ENCODE results near the gene AK5.

AK5 gene

GRCh38 chr1:77354536-77354935 lies 72.7 kb downstream of the AK5 start:
- DNase-seq: no peak

GRCh38 chr1:77355010-77355409 lies 73.2 kb downstream of the AK5 start:
- DNase-seq: no peak

- DNase-seq: no peak
These were observed 74.3 kb downstream of the AK5 start for GRCh38 chr1:77356136-77356535.

- DNase-seq: no peak
These were observed 78.4 kb downstream of the AK5 start for GRCh38 chr1:77360256-77360655.

GRCh38 chr1:77361621-77362020 lies 79.8 kb downstream of the AK5 start:
- DNase-seq: no peak

GRCh38 chr1:77370161-77370560 lies 88.3 kb downstream of the AK5 start:
- DNase-seq: no peak

- no peak for DNase-seq
These were observed 88.9 kb downstream of the AK5 start for GRCh38 chr1:77370583-77371306.

GRCh38 chr1:77371396-77371795 lies 89.6 kb downstream of the AK5 start:
- no peak for DNase-seq

- DNase-seq: no peak
These were observed 91.9 kb downstream of the AK5 start for GRCh38 chr1:77373702-77374101.

- no peak for DNase-seq
These were observed 93.7 kb downstream of the AK5 start for GRCh38 chr1:77375541-77375940.

GRCh38 chr1:77375990-77376389 lies 94.2 kb downstream of the AK5 start:
- no peak for DNase-seq

GRCh38 chr1:77378723-77379535 lies 97.1 kb downstream of the AK5 start:
- DNase-seq: no peak

GRCh38 chr1:77382366-77382765 lies 100.5 kb downstream of the AK5 start:
- DNase-seq: no peak

GRCh38 chr1:77383236-77383635 lies 101.4 kb downstream of the AK5 start:
- DNase-seq: no peak

- no peak for DNase-seq
These were observed 103.7 kb downstream of the AK5 start for GRCh38 chr1:77385551-77385950.

- no peak for DNase-seq
These were observed 104.5 kb downstream of the AK5 start for GRCh38 chr1:77386276-77386675.

- DNase-seq: no peak
These were observed 105.7 kb downstream of the AK5 start for GRCh38 chr1:77387553-77387952.

GRCh38 chr1:77388661-77389060 lies 106.8 kb downstream of the AK5 start:
- DNase-seq: peak; percentile 40 to 78

- DNase-seq: no peak
These were observed 110.7 kb downstream of the AK5 start for GRCh38 chr1:77392486-77392885.

GRCh38 chr1:77394166-77394565 lies 112.3 kb downstream of the AK5 start:
- DNase-seq: no peak

- DNase-seq: no peak
These were observed 113.2 kb downstream of the AK5 start for GRCh38 chr1:77395051-77395450.

GRCh38 chr1:77398152-77398551 lies 116.3 kb downstream of the AK5 start:
- no peak for DNase-seq

GRCh38 chr1:77399250-77400086 lies 117.6 kb downstream of the AK5 start:
- peak in 1 of 2 donors; percentile 16 for DNase-seq

All from inflammatory macrophage (primary cell).